NB4 (cell line): Measurements from ENCODE around the gene GSTCD.
"Not testable (repeated sequence)": the region's sequence is repeated elsewhere in the genome, so short reads cannot be mapped to it uniquely, and the experiment has no call there.

Experiments
- DNase-seq: peaks from one replicate; pipeline ENCODE4 v3.0.0; 2010; ENCODE audit warnings: low read depth
- H3K4me3 ChIP-seq: one replicate; pipeline ENCODE4 v1.5.1; 2011; ENCODE audit warnings: mild to moderate bottlenecking, low read depth, low read length, moderate library complexity
- CTCF ChIP-seq: IDR thresholded peaks from one replicate; pipeline ENCODE4 v1.5.1; 2012; ENCODE audit warnings: low read depth, low read length
- MAX ChIP-seq: IDR thresholded peaks from 2 replicates; pipeline ENCODE4 v1.6.1; 2011; ENCODE audit warnings: low read depth, low read length
- MYC ChIP-seq: IDR thresholded peaks from 2 replicates; pipeline ENCODE4 v1.6.1; 2011; ENCODE audit warnings: low read depth, low read length
- POLR2A ChIP-seq: IDR thresholded peaks from 2 replicates; pipeline ENCODE4 v1.6.1; 2011; ENCODE audit warnings: mild to moderate bottlenecking; ENCODE audit not compliant: insufficient read length; ENCODE audit errors: extremely low read depth

Gene GSTCD

GRCh38 chr4:105837037-105837436 is 128.5 kb downstream of the GSTCD start:
- DNase-seq, result no peak
- H3K4me3 ChIP-seq, result no peak overlapping the region
- TF ChIP-seq CTCF, result no peak
- no peak for TF ChIP-seq MAX
- TF ChIP-seq MYC, result no peak
- no peak for TF ChIP-seq POLR2A

- DNase-seq, result no peak
These were observed 129.5 kb downstream of the GSTCD start for GRCh38 chr4:105838082-105838481.

GRCh38 chr4:105840426-105841174 is 132.0 kb downstream of the GSTCD start:
- H3K4me3 ChIP-seq, result no peak overlapping the region
- DNase-seq, result no peak
- TF ChIP-seq POLR2A (no peak), CTCF (no peak), MAX (no peak), MYC (no peak)

More at GRCh38 chr4:105838082-105838481, 129.5 kb downstream of the GSTCD start:
- H3K4me3 ChIP-seq, result no peak overlapping the region
- TF ChIP-seq MYC (no peak), CTCF (no peak), MAX (no peak), POLR2A (no peak)

GRCh38 chr4:105843941-105844340 is 135.4 kb downstream of the GSTCD start:
- TF ChIP-seq MAX (no peak), CTCF (no peak), MYC (no peak), POLR2A (no peak)
- DNase-seq, result no peak
- no peak overlapping the region for H3K4me3 ChIP-seq

- no peak overlapping the region for H3K4me3 ChIP-seq
- no peak for TF ChIP-seq POLR2A
- no peak for TF ChIP-seq CTCF
- TF ChIP-seq MYC, result no peak
- TF ChIP-seq MAX, result no peak
- no peak for DNase-seq
These were observed 137.0 kb downstream of the GSTCD start for GRCh38 chr4:105845559-105845958.

- H3K4me3 ChIP-seq, DNase-seq: not testable (repeated sequence)
These were observed 139.8 kb downstream of the GSTCD start for GRCh38 chr4:105848359-105848758.
